Suprapubic skin (tissue), 4 donors: ENCODE data around the gene RUNX3. TPM values are rescaled to one million over a fixed set of nuclear protein-coding genes. Genes with fewer than 3 reads are reported as not detected.

Source experiments
- DNase-seq, 2 donors: peaks; one replicate each; pipeline ENCODE4 v3.0.0-alpha.2; 2019; ENCODE audit warnings: low spot score in 2 of 2
- H3K27ac ChIP-seq: fragments of 200-600 bp; sonication (generic); one replicate; pipeline ENCODE4 v1.5.1; 2019
- H3K27me3 ChIP-seq: fragments of 200-600 bp; sonication (generic); one replicate; pipeline ENCODE4 v1.5.1; 2019
- H3K36me3 ChIP-seq: fragments of 200-600 bp; sonication (generic); one replicate; pipeline ENCODE4 v1.5.1; 2019
- H3K4me1 ChIP-seq: fragments of 200-600 bp; sonication (generic); one replicate; pipeline ENCODE4 v1.5.1; 2019
- H3K4me3 ChIP-seq: fragments of 200-600 bp; sonication (generic); one replicate; pipeline ENCODE4 v1.5.1; 2019; ENCODE audit warnings: mild to moderate bottlenecking
- H3K9me3 ChIP-seq: fragments of 200-600 bp; sonication (generic); one replicate; pipeline ENCODE4 v1.5.1; 2019
- EP300 ChIP-seq: sonication (generic); formaldehyde crosslinking; IDR thresholded peaks from one replicate; pipeline ENCODE4 v1.6.1; 2017; ENCODE audit warnings: antibody characterized with exemption
- POLR2A ChIP-seq, 2 donors: fragments of 450-650 bp; IDR thresholded peaks; one replicate each; pipeline ENCODE4 v1.6.1; 2017; ENCODE audit warnings: antibody characterized with exemption in 2 of 2, mild to moderate bottlenecking in 2 of 2, moderate library complexity in 2 of 2
- POLR2AphosphoS5 ChIP-seq, 3 donors: sonication (generic); formaldehyde crosslinking; IDR thresholded peaks; one replicate each; pipeline ENCODE4 v1.6.1; 2017; ENCODE audit warnings: antibody characterized with exemption in 3 of 3
- WGBS: methylation state at CpG from one replicate; pipeline ENCODE4 v1.1.5; 2018; 5-methylcytosine and 5-hydroxymethylcytosine counted together
- total RNA-seq, 4 donors: library from RNA; depleted of rRNA; stranded (reverse); fragments of >200 nt; gene quantifications; one replicate each; pipeline ENCODE4 v1.1.0, GENCODE V29; 2016
- TF ChIP-seq, protein P1 (sequence below), 2 donors: fragments of 200-600 bp in 1 of 2; fragments of 450-650 bp in 1 of 2; sonication (generic) in 1 of 2; IDR thresholded peaks; one replicate each; pipeline ENCODE4 v1.5.1; 2016 to 2019; ENCODE audit warnings: antibody characterized with exemption in 2 of 2, mild to moderate bottlenecking in 1 of 2, moderate library complexity in 1 of 2

Gene RUNX3
- total RNA-seq, 4 donors from 2014 or later, result 7.9 to 18.7 (median 13.8) TPM

DNA sequence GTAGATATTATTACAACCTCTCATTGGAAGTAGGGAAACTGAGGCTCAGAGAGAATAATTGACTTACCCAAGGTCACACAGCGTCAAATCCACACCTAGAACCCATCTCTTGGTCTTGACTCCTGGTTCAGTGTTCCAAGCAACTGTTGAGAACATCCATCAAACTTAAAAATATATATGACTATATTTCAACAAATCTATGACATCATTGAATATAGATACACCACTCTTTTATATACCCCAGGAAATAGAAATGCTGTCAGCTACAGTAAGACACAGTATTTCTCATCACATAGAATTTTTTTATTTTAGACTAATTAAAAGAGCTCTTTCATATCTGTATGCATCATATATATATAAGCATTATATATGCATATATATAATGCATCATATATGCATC lies 56.9 kb downstream of the RUNX3 start:
- Histone ChIP-seq H3K27me3 (peaks cover 14% of the 10 kb centered on the region), H3K9me3 (no peaks in the 10 kb centered on the region), H3K27ac (no peak overlapping the region), H3K4me3 (no peak overlapping the region), H3K36me3 (no peaks in the 10 kb centered on the region), H3K4me1 (no peaks in the 10 kb centered on the region)
- 92% methylated on average over 1 of the region's 1 CpG for WGBS
- TF ChIP-seq EP300 (no peak), POLR2AphosphoS5 (IDR thresholded peaks at IDR 0.05) (no peak), POLR2A (IDR thresholded peaks at IDR 0.05) (no peak)
- TF ChIP-seq, protein P1, sequence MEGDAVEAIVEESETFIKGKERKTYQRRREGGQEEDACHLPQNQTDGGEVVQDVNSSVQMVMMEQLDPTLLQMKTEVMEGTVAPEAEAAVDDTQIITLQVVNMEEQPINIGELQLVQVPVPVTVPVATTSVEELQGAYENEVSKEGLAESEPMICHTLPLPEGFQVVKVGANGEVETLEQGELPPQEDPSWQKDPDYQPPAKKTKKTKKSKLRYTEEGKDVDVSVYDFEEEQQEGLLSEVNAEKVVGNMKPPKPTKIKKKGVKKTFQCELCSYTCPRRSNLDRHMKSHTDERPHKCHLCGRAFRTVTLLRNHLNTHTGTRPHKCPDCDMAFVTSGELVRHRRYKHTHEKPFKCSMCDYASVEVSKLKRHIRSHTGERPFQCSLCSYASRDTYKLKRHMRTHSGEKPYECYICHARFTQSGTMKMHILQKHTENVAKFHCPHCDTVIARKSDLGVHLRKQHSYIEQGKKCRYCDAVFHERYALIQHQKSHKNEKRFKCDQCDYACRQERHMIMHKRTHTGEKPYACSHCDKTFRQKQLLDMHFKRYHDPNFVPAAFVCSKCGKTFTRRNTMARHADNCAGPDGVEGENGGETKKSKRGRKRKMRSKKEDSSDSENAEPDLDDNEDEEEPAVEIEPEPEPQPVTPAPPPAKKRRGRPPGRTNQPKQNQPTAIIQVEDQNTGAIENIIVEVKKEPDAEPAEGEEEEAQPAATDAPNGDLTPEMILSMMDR (IDR thresholded peaks at IDR 0.05), result no peak
- no peak for DNase-seq

DNA sequence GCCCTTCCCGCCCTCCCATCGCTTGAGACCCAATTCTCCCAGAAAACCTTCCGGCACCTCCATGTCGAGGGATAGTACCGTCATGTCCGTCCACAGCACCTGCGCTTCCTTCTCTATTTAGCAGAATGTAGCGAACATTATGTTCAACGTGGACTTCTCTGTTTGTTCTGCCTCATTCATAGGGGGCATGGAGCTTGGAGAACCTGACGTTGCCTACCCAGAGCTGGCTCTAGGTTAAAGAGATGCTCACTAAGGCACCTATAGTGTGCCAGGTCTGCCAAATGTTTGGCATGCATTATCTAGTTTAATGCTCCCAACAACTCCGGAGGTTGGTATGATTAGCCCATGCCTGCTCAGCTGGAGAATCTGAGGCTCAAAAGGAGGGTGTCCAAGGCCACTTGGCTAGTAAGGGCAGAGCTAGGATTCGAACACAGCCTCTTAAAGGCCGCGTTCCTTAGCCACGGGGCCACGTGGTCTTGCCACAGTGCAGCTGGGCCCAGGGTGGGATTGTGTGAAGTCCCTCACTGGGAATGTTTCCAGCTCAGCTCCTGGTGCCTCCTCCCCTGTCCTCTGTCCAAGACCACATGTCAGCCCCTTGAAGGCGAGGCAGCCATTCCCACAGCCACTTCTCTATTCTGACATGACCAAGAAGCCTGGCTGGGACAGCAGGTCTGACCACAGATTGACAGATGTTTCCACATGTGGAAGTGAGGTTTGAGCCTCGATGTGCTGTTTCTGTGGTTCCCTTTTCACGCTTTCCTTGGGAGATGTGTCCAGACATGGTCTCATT lies 57.8 kb downstream of the RUNX3 start:
- Histone ChIP-seq H3K27me3 (peaks cover 20% of the 10 kb centered on the region), H3K27ac (no peak overlapping the region), H3K4me1 (no peaks in the 10 kb centered on the region), H3K9me3 (no peaks in the 10 kb centered on the region), H3K4me3 (no peak overlapping the region), H3K36me3 (no peaks in the 10 kb centered on the region)
- peak; percentile 40 to 74 for DNase-seq
- TF ChIP-seq, protein P1 (IDR thresholded peaks at IDR 0.05), result no peak
- TF ChIP-seq POLR2A (IDR thresholded peaks at IDR 0.05) (no peak), POLR2AphosphoS5 (IDR thresholded peaks at IDR 0.05) (no peak), EP300 (no peak)
- WGBS, result 82% methylated on average over 19 of the region's 19 CpGs

DNA sequence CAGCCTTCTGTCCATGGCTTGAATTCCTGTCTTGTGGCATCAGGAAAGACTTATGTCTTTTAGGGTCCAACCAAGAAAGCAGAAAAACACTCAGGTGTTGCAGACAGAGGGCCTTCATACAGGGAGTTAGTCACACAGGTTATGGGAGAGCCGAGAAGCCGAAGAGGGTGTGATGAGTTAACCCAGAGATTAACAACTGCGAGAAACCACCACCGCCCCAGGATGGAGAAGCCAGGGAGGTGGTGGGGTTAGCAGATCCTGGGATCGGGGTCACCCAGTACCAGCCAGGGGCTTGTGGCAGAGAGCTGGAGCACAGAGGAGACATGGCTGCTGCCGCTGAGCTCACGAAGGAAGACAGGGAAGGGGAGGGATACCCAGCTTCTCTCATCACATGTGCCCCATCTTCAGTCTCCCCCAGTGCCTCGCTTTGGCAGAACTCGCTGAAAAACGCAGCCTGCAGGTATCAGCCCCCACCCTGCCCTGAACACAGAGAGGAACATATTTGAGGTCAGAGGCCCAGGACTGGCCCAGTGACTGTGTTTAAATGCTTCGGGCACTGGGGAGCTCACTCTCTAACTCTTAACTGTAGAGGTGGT lies 58.7 kb downstream of the RUNX3 start:
- Histone ChIP-seq H3K27ac (peak overlapping the region; percentile 19), H3K27me3 (peaks cover 28% of the 10 kb centered on the region), H3K4me3 (no peak overlapping the region), H3K36me3 (no peaks in the 10 kb centered on the region), H3K9me3 (no peaks in the 10 kb centered on the region), H3K4me1 (no peaks in the 10 kb centered on the region)
- TF ChIP-seq EP300 (no peak), POLR2A (IDR thresholded peaks at IDR 0.05) (no peak), POLR2AphosphoS5 (IDR thresholded peaks at IDR 0.05) (no peak)
- TF ChIP-seq, protein P1 (IDR thresholded peaks at IDR 0.05), result no peak
- DNase-seq, result peak in 1 of 2 donors; percentile 20
- 80% methylated on average over 11 of the region's 11 CpGs for WGBS

DNA sequence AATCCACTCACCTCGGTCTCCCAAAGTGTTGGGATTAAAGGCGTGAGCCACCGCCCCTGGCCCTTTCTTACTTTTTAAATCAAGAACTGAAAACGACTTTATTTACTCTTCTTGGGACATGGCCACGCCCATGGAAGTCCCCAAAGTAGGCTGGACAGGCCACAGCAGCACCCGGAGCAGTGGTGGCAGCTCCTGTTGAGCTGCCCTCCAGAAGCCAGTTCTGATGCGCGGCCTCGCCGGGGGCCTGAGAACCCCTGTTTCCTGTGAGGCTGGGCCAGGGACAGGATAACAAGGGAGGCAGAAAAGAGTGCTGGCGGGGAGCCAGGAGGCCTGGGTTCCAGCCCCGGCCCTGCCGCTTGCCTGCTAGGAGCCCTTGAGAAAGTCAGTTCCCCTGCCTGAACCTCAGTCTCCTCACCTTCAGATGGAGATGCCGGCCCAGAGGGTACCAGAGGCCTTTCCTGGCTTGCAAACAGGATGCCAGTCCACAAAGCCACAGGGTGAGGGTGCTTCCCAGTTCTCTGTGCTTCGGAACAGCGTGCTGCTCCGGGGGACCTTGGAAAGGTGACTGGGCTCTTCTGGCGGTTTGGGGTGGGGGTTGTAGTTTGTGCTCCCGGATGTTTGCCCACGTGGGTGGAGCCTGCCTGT lies 59.4 kb downstream of the RUNX3 start:
- Histone ChIP-seq H3K9me3 (no peaks in the 10 kb centered on the region), H3K36me3 (no peaks in the 10 kb centered on the region), H3K4me3 (no peak overlapping the region), H3K27me3 (peaks cover 28% of the 10 kb centered on the region), H3K27ac (no peak overlapping the region), H3K4me1 (no peaks in the 10 kb centered on the region)
- DNase-seq, result no peak
- WGBS, result 62% methylated on average over 12 of the region's 20 CpGs
- TF ChIP-seq, protein P1 (IDR thresholded peaks at IDR 0.05), result no peak
- no peak for TF ChIP-seq EP300
- no peak for TF ChIP-seq POLR2A (IDR thresholded peaks at IDR 0.05)
- no peak for TF ChIP-seq POLR2AphosphoS5 (IDR thresholded peaks at IDR 0.05)
